H1 (cell line): ENCODE results near the gene ADRA2A. TPM values are rescaled to one million over a fixed set of nuclear protein-coding genes. Genes with fewer than 3 reads are reported as not detected.

ENCODE experiments used
- CTCF ChIA-PET: fragments of 300-600 bp; sonication (Branson Sonifier 250); formaldehyde crosslinking; loops from one replicate; lab custom pipeline; 2021; ENCODE audit not compliant: partially characterized antibody; lab: Charles Lee
- POLR2A ChIA-PET: fragments of 300-600 bp; sonication (Branson Sonifier 250); formaldehyde crosslinking; loops from one replicate; lab custom pipeline; 2021; ENCODE audit warnings: inconsistent platforms; ENCODE audit not compliant: partially characterized antibody; lab: Charles Lee
- DNase-seq, 2 experiments: peaks; one replicate each; pipeline versions ENCODE4 v3.0.0 to v3.0.0-alpha.2; 2010 to 2022; ENCODE audit warnings: low spot score in 2 of 2, low read depth in 1 of 2, mixed read lengths in 1 of 2
- FAIRE-seq: peaks from 2 replicates; lab custom pipeline; 2011; peaks lifted over from hg19 to GRCh38; lab: Jason Lieb, UNC
- H2AFZ ChIP-seq: 2 replicates; pipeline ENCODE4 v1.8.1; 2012; ENCODE audit warnings: low read length, inconsistent platforms
- H2AK5ac ChIP-seq: 2 replicates; pipeline ENCODE4 v1.6.1; 2013; ENCODE audit warnings: low read depth, low read length
- H2BK120ac ChIP-seq: replicated peaks from 2 replicates; pipeline ENCODE3; 2013; ENCODE audit warnings: low read depth, low read length, inconsistent platforms
- H2BK12ac ChIP-seq: 2 replicates; pipeline ENCODE4 v1.6.1; 2013; ENCODE audit warnings: low read depth, low read length
- H2BK15ac ChIP-seq: 2 replicates; pipeline ENCODE4 v1.6.1; 2013; ENCODE audit warnings: low read length
- H2BK20ac ChIP-seq: 2 replicates; pipeline ENCODE4 v1.6.1; 2013; ENCODE audit warnings: low read length
- H2BK5ac ChIP-seq: 2 replicates; pipeline ENCODE4 v1.6.1; 2013; ENCODE audit warnings: low read depth, low read length
- H3K14ac ChIP-seq: 2 replicates; pipeline ENCODE4 v1.6.1; 2013; ENCODE audit warnings: inconsistent platforms; ENCODE audit not compliant: insufficient read length
- H3K18ac ChIP-seq: 2 replicates; pipeline ENCODE4 v1.6.1; 2013; ENCODE audit warnings: low read length; ENCODE audit errors: extremely low read depth
- H3K23ac ChIP-seq: 2 replicates; pipeline ENCODE4 v1.6.1; 2013; ENCODE audit warnings: inconsistent platforms; ENCODE audit not compliant: insufficient read length
- H3K23me2 ChIP-seq: 2 replicates; pipeline ENCODE4 v1.6.1; 2013; ENCODE audit warnings: low read depth, low read length
- H3K27ac ChIP-seq: 2 replicates; pipeline ENCODE4 v1.6.1; 2011; ENCODE audit warnings: low read depth, low read length, inconsistent platforms
- H3K27me3 ChIP-seq, 4 experiments: replicated peaks in 1 of 4; 1 replicate in 1 of 4; 2 replicates in 3 of 4; pipeline versions ENCODE4 v1.6.1 to v1.8.1; 2011 to 2013; ENCODE audit warnings: low read length in 3 of 4, mild to moderate bottlenecking in 3 of 4, inconsistent platforms in 2 of 4, mixed read lengths in 2 of 4, moderate library complexity in 1 of 4; ENCODE audit not compliant: control insufficient read depth in 3 of 4, insufficient read depth in 3 of 4; ENCODE audit errors: extremely low read depth in 1 of 4
- H3K36me3 ChIP-seq, 4 experiments: 2 replicates each; pipeline versions ENCODE4 v1.6.1 to v1.8.1; 2011 to 2013; ENCODE audit warnings: mild to moderate bottlenecking in 4 of 4, low read length in 3 of 4, moderate library complexity in 2 of 4, control low read depth in 1 of 4, inconsistent platforms in 1 of 4; ENCODE audit not compliant: insufficient read depth in 4 of 4, control insufficient read depth in 2 of 4
- H3K4ac ChIP-seq: replicated peaks from 2 replicates; pipeline ENCODE3; 2013; ENCODE audit warnings: low read length, low read depth, mixed read lengths, inconsistent platforms; ENCODE audit not compliant: insufficient read length
- H3K4me1 ChIP-seq, 4 experiments: replicated peaks in 1 of 4; 1 replicate in 1 of 4; 2 replicates in 3 of 4; pipeline versions ENCODE4 v1.6.1 to v1.8.1; 2011 to 2013; ENCODE audit warnings: low read length in 3 of 4, inconsistent platforms in 2 of 4, mixed read lengths in 1 of 4; ENCODE audit not compliant: insufficient read depth in 4 of 4, control insufficient read depth in 3 of 4
- H3K4me2 ChIP-seq, 2 experiments: 2 replicates each; pipeline versions ENCODE4 v1.6.1 to v1.8.1; 2011 to 2013; ENCODE audit warnings: low read depth in 2 of 2, low read length in 2 of 2, control low read depth in 1 of 2, inconsistent platforms in 1 of 2, mild to moderate bottlenecking in 1 of 2; ENCODE audit not compliant: insufficient read depth in 1 of 2
- H3K4me3 ChIP-seq, 4 experiments: fragments of 200-600, 300-600 bp in 1 of 4; sonication (generic), shearing (Covaris generic), sonication (Bioruptor Twin) in 1 of 4; 2 replicates each; pipeline versions ENCODE4 v1.5.1 to v1.8.1; 2011 to 2016; ENCODE audit warnings: low read length in 4 of 4, low read depth in 3 of 4, control low read depth in 2 of 4, inconsistent platforms in 2 of 4, mild to moderate bottlenecking in 2 of 4, mixed read lengths in 1 of 4, moderate library complexity in 1 of 4; ENCODE audit not compliant: insufficient read depth in 2 of 4; ENCODE audit errors: extremely low read depth in 1 of 4
- H3K56ac ChIP-seq: replicated peaks from 2 replicates; pipeline ENCODE3; 2013; ENCODE audit warnings: low read depth, mild to moderate bottlenecking, mixed read lengths, low read length, inconsistent platforms; ENCODE audit not compliant: insufficient read length
- H3K79me1 ChIP-seq: 2 replicates; pipeline ENCODE4 v1.6.1; 2013; ENCODE audit warnings: low read depth, low read length, control low read depth
- H3K79me2 ChIP-seq, 2 experiments: 2 replicates each; pipeline versions ENCODE4 v1.6.1 to v1.8.1; 2012 to 2013; ENCODE audit warnings: low read length in 2 of 2, mild to moderate bottlenecking in 2 of 2, inconsistent platforms in 1 of 2; ENCODE audit not compliant: insufficient read depth in 2 of 2, control insufficient read depth in 1 of 2
- H3K9ac ChIP-seq, 4 experiments: replicated peaks in 1 of 4; 1 replicate in 1 of 4; 2 replicates in 3 of 4; pipeline versions ENCODE4 v1.6.1 to v1.8.1; 2011 to 2013; ENCODE audit warnings: low read depth in 3 of 4, low read length in 3 of 4, control low read depth in 2 of 4, mild to moderate bottlenecking in 2 of 4, moderate library complexity in 2 of 4, inconsistent platforms in 1 of 4; ENCODE audit errors: extremely low read depth in 1 of 4
- H3K9me3 ChIP-seq, 2 experiments: 2 replicates each; pipeline versions ENCODE4 v1.6.1 to v1.8.1; 2012 to 2013; ENCODE audit warnings: mild to moderate bottlenecking in 2 of 2, moderate library complexity in 2 of 2, control low read depth in 1 of 2, inconsistent platforms in 1 of 2, low read depth in 1 of 2, low read length in 1 of 2, mixed read lengths in 1 of 2; ENCODE audit not compliant: insufficient read depth in 2 of 2
- H4K20me1 ChIP-seq, 2 experiments: replicated peaks in 1 of 2; 2 replicates each; pipeline versions ENCODE3 to v1.8.1; 2011 to 2013; ENCODE audit warnings: inconsistent platforms in 2 of 2, low read length in 2 of 2, mild to moderate bottlenecking in 1 of 2; ENCODE audit not compliant: insufficient read depth in 2 of 2, control insufficient read depth in 1 of 2
- H4K5ac ChIP-seq: 2 replicates; pipeline ENCODE4 v1.6.1; 2013; ENCODE audit warnings: low read length, low read depth, mixed read lengths, inconsistent platforms; ENCODE audit not compliant: insufficient read length
- H4K8ac ChIP-seq: 2 replicates; pipeline ENCODE4 v1.8.0; 2013; ENCODE audit warnings: mild to moderate bottlenecking, moderate library complexity, low read length, inconsistent platforms; ENCODE audit not compliant: insufficient read depth; ENCODE audit errors: extremely low read depth
- H4K91ac ChIP-seq: replicated peaks from 2 replicates; pipeline ENCODE3; 2013; ENCODE audit warnings: low read length, mixed read lengths, inconsistent platforms; ENCODE audit not compliant: insufficient read length
- BRCA1 ChIP-seq: IDR thresholded peaks from 2 replicates; pipeline ENCODE4 v1.6.1; 2012; ENCODE audit warnings: low read depth, low read length, improper control_type of control experiment
- E2F6 ChIP-seq: IDR thresholded peaks from 2 replicates; pipeline ENCODE4 v1.6.1; 2012; ENCODE audit warnings: inconsistent platforms
- HDAC2 ChIP-seq, 2 experiments: fragments of 300-600 bp in 1 of 2; sonication (generic) in 1 of 2; IDR thresholded peaks; 2 replicates each; pipeline ENCODE4 v1.6.1; 2011 to 2012; ENCODE audit warnings: low read depth in 2 of 2, low read length in 2 of 2, mild to moderate bottlenecking in 2 of 2, moderate library complexity in 2 of 2, borderline replicate concordance in 1 of 2, inconsistent platforms in 1 of 2
- HDAC6 ChIP-seq: IDR thresholded peaks from one replicate; pipeline ENCODE4 v1.7.1; 2012; ENCODE audit warnings: low read depth, mild to moderate bottlenecking, inconsistent platforms, low read length, moderate library complexity
- MAX ChIP-seq: IDR thresholded peaks from 2 replicates; pipeline ENCODE4 v1.6.1; 2012; ENCODE audit warnings: inconsistent platforms
- PHF8 ChIP-seq: fragments of 200-600 bp; sonication (generic); conservative IDR thresholded peaks from 2 replicates; pipeline ENCODE4 v1.7.1; 2012; ENCODE audit warnings: low read depth, mild to moderate bottlenecking, inconsistent platforms, low read length, moderate library complexity
- POLR2A ChIP-seq, 2 experiments: IDR thresholded peaks; 1 replicate in 1 of 2; 2 replicates in 1 of 2; pipeline ENCODE4 v1.6.1; 2011; ENCODE audit warnings: low read depth in 2 of 2, low read length in 2 of 2, mild to moderate bottlenecking in 2 of 2; ENCODE audit errors: control extremely low read depth in 1 of 2
- SP2 ChIP-seq: IDR thresholded peaks from 2 replicates; pipeline ENCODE4 v1.6.1; 2012; ENCODE audit warnings: mild to moderate bottlenecking, low read length, inconsistent platforms
- SRF ChIP-seq: IDR thresholded peaks from 2 replicates; pipeline ENCODE4 v1.6.1; 2011; ENCODE audit warnings: mild to moderate bottlenecking, low read depth, low read length, moderate library complexity
- TAF7 ChIP-seq: optimal IDR thresholded peaks from 2 replicates; pipeline ENCODE3; 2011; ENCODE audit warnings: low read depth, mild to moderate bottlenecking, inconsistent platforms, low read length, moderate library complexity, borderline replicate concordance
- TBP ChIP-seq: IDR thresholded peaks from 2 replicates; pipeline ENCODE4 v1.6.1; 2011; ENCODE audit warnings: low read depth, low read length, improper control_type of control experiment
- TEAD4 ChIP-seq: IDR thresholded peaks from 2 replicates; pipeline ENCODE4 v1.6.1; 2012; ENCODE audit warnings: low read depth, low read length, inconsistent platforms, mixed read lengths
- WGBS, 2 experiments: shearing (Covaris generic) in 1 of 2; methylation state at CpG; one replicate each; pipeline versions ENCODE4 v1.1.6 to v1.1.7; 2013 to 2015; ENCODE audit warnings: low lambda C conversion rate in 2 of 2, mixed read lengths in 2 of 2, inconsistent platforms in 1 of 2, low coverage in 1 of 2, missing lambda C conversion rate in 1 of 2; ENCODE audit not compliant: insufficient replicate concordance in 2 of 2, insufficient coverage in 1 of 2, insufficient read length in 1 of 2; ENCODE audit errors: extremely low coverage in 1 of 2, missing lambda C conversion rate in 1 of 2; 5-methylcytosine and 5-hydroxymethylcytosine counted together
- polyA plus RNA-seq, 7 experiments: library from polyadenylated mRNA; depleted of rRNA in 3 of 7; stranded (reverse) in 5 of 7; unstranded in 2 of 7; fragments of >200 nt in 5 of 7; fragments of 200-250 nt in 2 of 7; gene quantifications; 1 replicate in 5 of 7; 2 replicates in 1 of 7; 4 replicates in 1 of 7; pipeline versions ENCODE4 v1.2.1 to v1.2.3, GENCODE V29; 2011 to 2013; ENCODE audit warnings: missing spikeins in 2 of 7, mixed read lengths in 2 of 7
- total RNA-seq: library from RNA; stranded (reverse); fragmentation: NEBNext Ultra II Directional; extraction: Animal tissue kit (Norgen Biotek cat#: 25700); gene quantifications from 2 replicates; pipeline ENCODE4 v1.2.1, GENCODE V29; 2021
- TF ChIP-seq, protein P1 (sequence below): IDR thresholded peaks from 2 replicates; pipeline ENCODE4 v1.6.1; 2011; ENCODE audit warnings: low read length, improper control_type of control experiment

The ADRA2A gene
- total and polyA plus RNA-seq, 2 of the 8 experiments (the other 6 are each of a cell fraction or from before 2014, with no cell fraction given), result 5.9 to 6.2 TPM

GRCh38 chr10:111091833-111092232 is 15.0 kb downstream of the ADRA2A start:
- Histone ChIP-seq H3K27ac (no peak overlapping the region), H3K18ac (no peak overlapping the region), H4K20me1 (no peaks in the 10 kb centered on the region), H3K9me3 (no peaks in the 10 kb centered on the region), H3K27me3 (no peaks in the 10 kb centered on the region), H4K5ac (no peak overlapping the region), H3K79me1 (no peaks in the 10 kb centered on the region), H2BK20ac (no peak overlapping the region), H3K23me2 (no peaks in the 10 kb centered on the region), H2BK15ac (no peak overlapping the region), H2BK12ac (no peak overlapping the region), H3K56ac (no peak overlapping the region), H3K36me3 (no peaks in the 10 kb centered on the region), H3K9ac (no peak overlapping the region), H3K4me1 (no peaks in the 10 kb centered on the region), H3K4me2 (no peak overlapping the region), H2AK5ac (no peak overlapping the region), H2AFZ (no peak overlapping the region), H3K4ac (no peak overlapping the region), H3K14ac (no peak overlapping the region), H3K23ac (no peak overlapping the region), H3K79me2 (no peaks in the 10 kb centered on the region), H4K8ac (no peak overlapping the region), H3K4me3 (no peak overlapping the region), H2BK120ac (no peak overlapping the region), H4K91ac (no peak overlapping the region), H2BK5ac (no peak overlapping the region)
- no peak for DNase-seq
- WGBS, 2 experiments, result 86% methylated on average over 7 of the region's 7 CpGs; no CpG with 5 or more reads in 1 of the 2 experiments
- POLR2A ChIA-PET, result no interaction called here
- CTCF ChIA-PET, result interaction anchor here (0.6 to 2.4 kb wide), 2 partner anchors 15 to 179 kb away, joined by 3 to 9 read pairs; no protein-coding TSS in a partner anchor
- FAIRE-seq, result no peak
- TF ChIP-seq HDAC6 (no peak), TEAD4 (no peak), BRCA1 (no peak), MAX (no peak), POLR2A (IDR thresholded peaks at IDR 0.05; ENCODE audit: control extremely low read depth in 1 of 2, low read depth in 2 of 2, low read length in 2 of 2) (no peak), TAF7 (no peak), HDAC2 (IDR thresholded peaks at IDR 0.05; ENCODE audit: borderline replicate concordance in 1 of 2, low read depth in 2 of 2, low read length in 2 of 2) (no peak), TBP (no peak), SP2 (no peak), PHF8 (no peak), E2F6 (no peak), SRF (no peak)
- TF ChIP-seq, protein P1, sequence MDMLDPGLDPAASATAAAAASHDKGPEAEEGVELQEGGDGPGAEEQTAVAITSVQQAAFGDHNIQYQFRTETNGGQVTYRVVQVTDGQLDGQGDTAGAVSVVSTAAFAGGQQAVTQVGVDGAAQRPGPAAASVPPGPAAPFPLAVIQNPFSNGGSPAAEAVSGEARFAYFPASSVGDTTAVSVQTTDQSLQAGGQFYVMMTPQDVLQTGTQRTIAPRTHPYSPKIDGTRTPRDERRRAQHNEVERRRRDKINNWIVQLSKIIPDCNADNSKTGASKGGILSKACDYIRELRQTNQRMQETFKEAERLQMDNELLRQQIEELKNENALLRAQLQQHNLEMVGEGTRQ, result no peak
